PC-9 (cell line): ENCODE data around the gene SPRED1.

ENCODE experiments used
- CTCF ChIP-seq: fragments of 200-600 bp; sonication (generic); conservative IDR thresholded peaks from 2 replicates; pipeline ENCODE4 v1.6.1; 2017; ENCODE audit warnings: mixed run types, antibody characterized with exemption, mild to moderate bottlenecking, moderate library complexity
- EZH2 ChIP-seq: fragments of 200-600 bp; sonication (generic); IDR thresholded peaks from 2 replicates; pipeline ENCODE4 v1.8.0; 2017; ENCODE audit warnings: antibody characterized with exemption, low read depth

GRCh38 chr15:38373016-38373415 is 120.4 kb downstream of the SPRED1 start:
- TF ChIP-seq EZH2 (no peak), CTCF (no peak)
